GM03348 (cell line): ENCODE results near the gene OR4B1.
"Not testable (repeated sequence)": the region's sequence is repeated elsewhere in the genome, so short reads cannot be mapped to it uniquely, and the experiment has no call there.

Experiments used
- DNase-seq: peaks from one replicate; pipeline ENCODE4 v3.0.0; 2012; ENCODE audit warnings: low spot score

OR4B1 gene, protein sequence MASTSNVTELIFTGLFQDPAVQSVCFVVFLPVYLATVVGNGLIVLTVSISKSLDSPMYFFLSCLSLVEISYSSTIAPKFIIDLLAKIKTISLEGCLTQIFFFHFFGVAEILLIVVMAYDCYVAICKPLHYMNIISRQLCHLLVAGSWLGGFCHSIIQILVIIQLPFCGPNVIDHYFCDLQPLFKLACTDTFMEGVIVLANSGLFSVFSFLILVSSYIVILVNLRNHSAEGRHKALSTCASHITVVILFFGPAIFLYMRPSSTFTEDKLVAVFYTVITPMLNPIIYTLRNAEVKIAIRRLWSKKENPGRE

DNA sequence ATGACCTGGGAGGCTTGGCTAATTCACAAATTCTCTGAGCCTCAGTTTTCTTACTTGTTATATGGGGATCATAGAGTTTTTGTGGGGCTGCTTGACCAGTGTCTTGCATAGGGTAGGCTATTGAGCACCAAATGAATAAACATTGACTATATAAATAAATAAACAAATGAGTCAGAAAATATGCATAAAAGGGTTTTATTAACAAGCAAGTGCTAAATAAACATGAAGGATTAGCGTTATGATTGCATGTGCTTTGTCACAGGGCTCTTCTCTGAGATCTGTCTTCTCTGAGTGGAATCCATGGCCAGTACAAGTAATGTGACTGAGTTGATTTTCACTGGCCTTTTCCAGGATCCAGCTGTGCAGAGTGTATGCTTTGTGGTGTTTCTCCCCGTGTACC is at the start of gene OR4B1:
Gene OR4B1 (plus strand): TSS at position 301 of the 400 bp plus-strand sequence. CDS start 0 bp downstream, at position 301.
- no peak for DNase-seq

DNA sequence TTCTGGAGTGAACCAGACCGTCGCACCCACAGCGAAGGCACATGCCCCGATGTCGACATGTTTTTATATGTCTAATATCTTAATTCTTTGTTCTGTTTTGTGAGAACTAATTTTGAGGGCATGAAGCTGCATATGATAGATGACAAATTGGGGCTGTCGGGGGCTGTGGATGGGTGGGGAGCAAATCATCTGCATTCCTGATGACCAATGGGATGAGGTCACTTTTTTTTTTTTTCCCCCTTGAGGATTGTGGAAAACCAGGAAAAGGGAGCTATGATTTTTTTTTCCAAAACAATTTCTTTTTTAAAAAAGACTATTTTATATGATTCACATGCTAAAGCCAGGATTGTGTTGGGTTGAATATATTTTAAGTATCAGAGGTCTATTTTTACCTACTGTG is 49.2 kb upstream of the OR4B1 start:
- DNase-seq, result peak; percentile 20

DNA sequence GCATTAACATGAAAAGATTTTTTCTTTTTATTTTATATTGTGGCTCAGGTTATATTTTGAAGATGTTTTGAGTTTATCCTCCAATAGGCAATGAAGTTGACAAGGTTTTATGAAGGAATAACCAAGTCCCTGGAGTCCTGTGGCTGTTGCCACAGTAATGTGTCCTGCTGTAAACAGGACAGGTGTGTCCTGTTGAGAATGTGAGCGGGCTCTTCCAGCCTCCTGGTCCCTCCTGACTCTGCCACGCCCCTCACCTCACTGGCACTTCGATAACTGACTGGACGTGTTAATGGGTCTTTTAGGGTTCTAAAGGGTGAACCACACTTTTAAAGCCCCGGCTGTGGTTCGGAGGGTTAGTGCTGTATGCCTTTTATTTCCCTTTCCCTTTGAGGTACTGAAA is 47.8 kb upstream of the OR4B1 start:
- DNase-seq, result no peak

DNA sequence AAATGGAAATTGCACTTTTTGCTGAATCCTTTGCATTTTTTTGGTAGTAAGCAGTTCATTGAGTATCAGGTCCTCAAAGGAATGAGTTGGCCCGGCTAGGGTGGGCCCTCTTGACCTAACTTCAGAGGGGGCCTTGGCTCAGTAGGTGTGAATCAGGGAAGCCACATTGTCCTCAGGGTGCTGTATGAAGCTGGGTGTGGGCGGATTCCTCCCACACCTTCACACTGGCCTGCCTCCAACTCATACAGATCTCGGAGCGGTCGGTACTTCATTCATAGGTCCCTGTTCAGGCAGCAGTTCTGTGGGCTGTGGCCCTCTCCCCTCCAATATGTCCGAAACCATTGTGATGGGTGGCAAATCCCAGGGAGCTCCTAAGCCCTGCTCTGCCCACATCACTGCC is 47.4 kb upstream of the OR4B1 start:
- DNase-seq, result no peak

DNA sequence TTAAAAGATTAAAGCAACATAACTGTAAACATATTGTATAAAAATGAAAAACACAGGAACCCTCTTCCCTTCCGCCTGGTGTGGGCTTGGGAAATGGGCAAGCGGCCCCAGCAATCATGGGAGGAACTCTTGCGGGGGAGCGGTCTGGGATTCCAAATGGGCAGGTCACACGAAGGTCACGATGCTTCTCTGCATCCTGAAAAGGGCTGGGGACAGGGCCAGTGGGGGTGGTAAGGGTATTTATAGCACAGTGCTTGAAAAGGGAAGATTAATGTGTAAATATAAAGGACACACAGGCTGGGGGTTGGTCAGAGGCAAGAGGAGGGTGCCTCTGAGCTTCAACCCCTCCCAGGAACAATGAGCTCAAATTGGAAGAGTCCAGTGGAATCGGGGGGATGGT is 46.9 kb upstream of the OR4B1 start:
- no peak for DNase-seq

DNA sequence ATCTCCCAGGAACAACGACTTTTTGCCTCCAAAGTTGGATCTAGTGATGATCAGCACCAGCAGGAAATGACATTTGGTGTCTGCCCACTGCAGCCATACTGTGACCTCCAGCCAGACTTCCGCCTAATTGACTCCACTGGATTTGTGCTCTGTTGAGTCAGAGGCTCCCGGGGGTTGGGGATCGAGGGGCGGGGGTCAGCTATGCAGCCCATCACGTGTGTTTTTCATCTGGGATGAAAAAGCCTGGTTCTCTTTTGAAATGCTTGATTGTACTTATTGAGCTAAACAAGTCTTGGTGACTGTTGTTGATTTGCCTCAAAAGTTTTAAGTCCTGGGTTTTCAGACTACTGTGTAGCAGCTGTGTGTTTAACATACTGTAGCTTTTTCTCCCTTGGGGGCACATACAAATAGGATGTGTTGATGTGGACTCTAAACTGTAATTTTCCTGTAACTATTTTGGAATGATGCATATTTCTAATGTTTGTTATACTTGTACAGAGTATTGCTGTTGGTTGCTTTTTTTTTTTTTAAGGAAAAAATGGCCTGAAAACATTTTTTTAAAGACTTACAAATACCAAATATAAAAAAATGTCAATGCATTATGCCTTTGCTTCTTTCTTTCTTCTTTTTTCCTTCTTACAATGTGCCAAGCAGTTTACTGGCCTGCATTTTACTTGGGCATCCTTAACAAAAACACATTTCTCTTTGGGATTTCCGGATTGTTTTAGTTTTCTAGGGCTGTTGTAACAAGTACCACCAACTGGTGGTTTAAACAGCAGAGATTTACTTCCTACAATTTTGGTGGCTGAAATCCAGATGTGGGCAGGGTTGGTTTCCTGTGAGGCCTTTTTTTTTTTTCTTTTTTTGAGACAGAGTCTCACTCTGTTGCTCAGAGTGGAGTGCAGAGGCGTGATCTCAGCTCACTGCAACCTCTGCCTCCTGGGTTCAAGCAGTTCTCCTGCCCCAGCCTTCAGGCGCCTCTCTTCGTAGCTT is 46.1 kb upstream of the OR4B1 start:
- peak; percentile 65 for DNase-seq

DNA sequence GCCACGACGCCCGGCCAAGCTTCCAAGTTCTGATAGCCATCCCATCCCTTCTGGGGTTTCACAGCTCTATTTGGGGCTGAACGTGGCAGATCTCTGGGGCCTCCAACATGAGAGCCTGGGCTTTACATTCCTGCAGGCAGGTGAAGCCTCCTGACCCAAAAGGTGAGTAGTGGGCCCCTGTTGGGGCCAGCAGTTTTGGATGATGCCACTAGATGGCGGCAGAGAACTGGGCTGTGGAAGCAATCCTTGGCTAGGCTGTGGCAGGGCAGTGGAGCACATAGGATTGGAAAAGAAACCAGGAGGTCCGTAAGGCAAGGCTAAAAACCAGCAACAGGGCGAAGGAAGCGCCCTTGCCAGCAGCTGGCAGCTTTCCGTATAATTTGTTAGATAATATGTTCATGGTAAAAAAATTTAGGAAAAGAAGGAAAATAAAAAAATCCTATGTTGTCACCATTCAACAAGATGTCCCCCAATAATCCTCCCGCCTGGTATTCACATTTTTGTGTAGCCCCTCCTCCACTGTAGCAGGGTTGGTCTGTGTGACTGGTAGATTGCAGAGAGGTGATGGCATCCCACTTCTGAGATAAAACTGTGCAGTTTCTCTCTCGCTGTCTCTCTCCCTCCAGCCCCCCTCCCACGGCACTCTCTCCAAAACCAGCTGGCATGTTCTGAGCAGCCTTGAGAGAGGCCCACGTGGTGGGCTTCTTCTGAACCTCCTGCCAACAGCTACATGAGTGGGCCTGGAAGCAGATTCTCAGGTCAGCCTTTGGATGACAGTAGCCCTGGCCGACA is 43.6 kb upstream of the OR4B1 start:
- DNase-seq, result peak; percentile 89

DNA sequence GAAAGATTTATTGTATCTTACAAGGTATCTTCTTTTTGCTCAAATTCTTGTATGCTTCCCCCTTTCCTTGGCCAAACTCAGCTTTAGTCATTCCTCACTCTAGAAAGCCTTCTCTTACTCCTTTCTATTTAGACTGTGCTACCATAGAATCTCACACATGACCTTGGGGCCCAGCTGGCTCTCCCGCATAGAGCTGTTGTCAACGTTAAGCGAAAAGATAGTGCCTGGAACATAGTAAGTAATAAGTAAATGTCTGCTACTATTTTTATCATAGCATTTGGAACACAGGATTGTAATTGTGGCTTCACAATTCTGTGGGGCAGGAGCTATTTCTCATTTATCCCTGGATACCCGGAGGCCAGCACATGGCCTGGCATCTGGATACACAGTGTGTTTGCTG is 38.9 kb upstream of the OR4B1 start:
- DNase-seq, result no peak

DNA sequence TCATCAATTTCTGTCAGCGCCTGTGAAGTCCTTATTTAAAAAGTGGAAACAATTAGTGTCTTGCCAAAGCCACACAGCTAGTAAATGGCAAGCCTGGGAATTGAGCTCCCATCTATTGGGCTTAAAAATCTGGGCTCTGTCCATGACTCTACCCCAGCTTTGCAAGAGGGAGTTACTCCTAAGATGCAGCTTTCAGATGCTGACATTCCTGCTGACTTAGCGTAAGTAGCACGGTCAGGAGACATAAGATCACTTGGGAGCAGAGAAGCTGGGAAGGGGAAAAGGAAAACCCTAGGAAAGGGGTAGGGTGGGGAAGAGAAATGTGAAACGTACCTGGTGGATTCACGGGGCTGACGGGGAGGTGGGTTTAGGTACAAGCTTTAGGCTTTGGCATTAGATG is 36.0 kb upstream of the OR4B1 start:
- DNase-seq, result no peak

DNA sequence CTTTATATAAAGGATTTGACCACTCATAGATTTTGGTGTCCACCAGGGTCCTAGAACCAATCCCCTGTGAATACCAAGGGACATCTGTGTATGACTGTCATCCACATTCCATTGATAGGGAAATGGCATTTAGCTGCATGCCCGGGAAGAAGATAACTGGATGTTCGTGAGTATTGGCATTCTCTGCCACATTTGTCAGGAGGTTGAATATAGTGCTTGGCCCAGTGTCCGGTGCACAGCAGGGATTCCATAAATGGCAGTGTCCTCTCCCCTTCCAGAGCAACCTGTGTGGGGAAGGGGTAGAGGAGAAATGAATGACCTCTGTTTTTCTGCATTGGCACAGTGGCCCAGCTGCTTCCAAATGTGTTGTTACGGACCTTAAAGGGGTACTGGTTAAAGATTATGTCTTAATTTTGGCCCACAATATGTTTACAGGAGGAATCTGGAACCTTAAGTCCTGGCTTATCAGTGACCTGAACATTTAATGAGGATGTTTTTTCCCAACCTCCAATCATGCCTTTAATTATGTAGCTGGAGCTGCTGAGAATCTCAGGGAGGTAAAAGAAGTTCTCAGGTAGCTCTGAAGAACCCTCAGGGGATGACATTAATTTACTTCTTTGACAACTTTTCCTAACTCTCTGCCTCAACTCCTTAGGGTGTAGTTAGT is 33.6 kb upstream of the OR4B1 start:
- DNase-seq, result no peak

DNA sequence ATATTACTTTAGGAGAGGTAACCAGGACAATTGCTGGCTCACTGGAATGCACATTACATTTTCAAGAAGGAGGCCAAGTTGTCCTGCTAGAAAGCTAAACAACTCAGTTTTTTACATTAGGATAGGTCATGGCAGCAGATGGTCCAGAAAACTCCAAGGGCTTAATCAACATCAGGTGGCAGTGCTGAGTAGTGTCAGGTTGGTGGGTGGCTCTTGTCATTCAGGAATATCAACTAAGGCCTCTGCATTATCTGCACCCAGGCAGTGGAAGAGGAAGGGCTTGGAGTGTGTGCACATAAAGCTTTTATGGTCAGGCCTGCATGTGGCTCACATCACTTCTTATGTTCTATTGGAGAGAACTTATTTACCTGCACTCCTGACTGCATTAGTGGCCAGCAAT is 32.2 kb upstream of the OR4B1 start:
- no peak for DNase-seq

DNA sequence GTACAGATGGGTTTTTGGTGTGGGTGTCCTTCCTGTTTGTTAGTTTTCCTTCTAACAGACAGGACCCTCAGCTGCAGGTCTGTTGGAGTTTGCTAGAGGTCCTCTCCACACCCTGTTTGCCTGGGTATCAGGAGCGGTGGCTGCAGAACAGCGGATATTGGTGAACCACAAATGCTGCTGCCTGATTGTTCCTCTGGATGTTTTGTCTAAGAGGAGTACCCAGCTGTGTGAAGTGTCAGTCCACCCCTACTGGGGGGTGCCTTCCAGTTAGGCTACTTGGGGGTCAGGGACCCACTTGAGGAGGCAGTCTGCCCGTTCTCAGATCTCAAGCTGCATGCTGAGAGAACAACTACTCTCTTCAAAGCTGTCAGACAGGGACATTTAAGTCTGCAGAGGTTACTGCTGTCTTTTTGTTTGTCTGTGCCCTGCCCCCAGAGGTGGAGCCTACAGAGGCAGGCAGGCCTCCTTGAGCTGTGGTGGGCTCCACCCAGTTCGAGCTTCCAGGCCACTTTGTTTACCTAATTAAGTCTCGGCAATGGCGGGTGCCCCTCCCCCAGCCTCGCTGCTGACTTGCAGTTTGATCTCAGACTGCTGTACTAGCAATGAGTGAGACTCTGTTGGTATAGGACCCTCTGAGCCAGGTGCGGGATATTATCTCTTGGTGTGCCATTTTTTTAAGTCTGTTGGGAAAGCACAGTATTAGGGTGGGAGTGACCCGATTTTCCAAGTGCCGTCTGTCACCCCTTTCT is 25.5 kb upstream of the OR4B1 start:
- DNase-seq, result not testable (repeated sequence)

DNA sequence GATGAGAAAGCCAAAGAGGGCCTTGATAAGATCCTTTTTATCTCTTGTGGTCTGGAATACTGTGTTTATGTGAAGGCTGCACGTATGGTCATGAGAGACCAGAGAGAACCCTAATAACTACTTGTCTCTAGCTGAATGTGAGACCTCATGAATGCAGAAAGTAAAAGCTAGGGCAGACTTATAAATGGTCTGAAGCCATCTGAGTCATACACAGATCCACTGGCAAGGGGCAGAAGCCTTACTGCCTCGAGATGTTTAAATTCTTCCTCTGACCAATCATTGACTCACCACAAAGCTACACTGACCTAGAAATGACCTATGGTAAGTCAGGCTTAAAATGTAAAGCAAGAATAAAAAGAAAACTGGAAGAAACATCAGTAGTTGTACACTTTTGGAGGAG is 22.7 kb upstream of the OR4B1 start:
- peak; percentile 24 for DNase-seq

DNA sequence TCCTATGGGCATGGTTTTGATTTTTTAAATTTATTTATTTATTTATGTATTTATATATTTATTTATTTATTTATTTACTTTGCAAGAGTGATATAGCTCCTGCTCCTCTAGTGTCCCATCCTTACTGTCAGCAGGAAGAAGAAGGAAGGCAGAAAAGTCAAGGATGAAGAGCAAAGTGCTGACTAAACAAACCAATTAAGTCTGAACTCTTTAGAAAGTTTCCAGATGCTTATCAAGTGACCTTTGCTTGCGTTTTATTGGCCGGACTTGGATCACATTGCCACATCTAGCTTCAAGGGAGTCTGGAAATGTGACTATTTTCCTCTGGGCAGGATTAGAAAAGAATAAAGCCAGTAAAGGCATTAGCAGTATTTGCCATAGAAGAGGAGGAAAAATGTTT is 8.7 kb upstream of the OR4B1 start:
- DNase-seq, result no peak

DNA sequence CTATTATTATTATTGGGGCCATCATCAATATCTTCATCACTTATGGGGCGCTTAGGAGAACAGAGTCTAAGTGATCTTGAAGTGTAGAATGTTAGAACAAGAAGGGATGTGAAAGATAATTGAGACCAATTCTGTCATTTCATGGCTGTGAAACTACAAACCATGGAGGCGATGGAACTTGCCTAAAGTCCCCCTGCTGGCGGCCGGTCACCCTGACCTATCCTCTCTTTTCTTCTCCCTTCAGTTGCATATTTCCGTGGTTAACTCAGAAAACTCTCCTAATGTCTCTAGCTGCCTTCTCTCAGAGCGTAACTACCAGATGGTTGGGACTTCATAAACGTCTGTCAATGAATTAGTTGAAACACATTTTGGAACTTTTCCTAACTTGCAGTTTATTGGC is 6.6 kb upstream of the OR4B1 start:
- peak; percentile 16 for DNase-seq

DNA sequence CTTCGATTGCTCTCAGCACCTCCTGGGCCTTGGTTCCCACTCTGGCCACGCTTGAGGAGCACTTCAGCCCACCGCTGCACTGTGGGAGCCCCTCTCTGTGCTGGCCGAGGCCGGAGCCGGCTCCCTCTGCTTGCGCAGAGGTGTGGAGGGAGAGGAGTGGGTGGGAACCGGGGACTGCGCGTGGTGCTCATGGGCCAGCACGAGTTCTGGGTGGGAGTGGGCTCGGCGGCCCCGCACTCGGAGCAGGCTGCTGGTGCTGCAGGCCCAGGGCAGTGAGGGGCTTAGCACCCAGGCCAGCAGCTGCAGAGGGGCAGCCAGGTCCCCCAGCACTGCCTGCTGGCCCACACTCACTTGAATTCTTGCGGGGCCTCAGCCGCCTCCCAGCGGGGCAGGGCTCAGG is 12.2 kb downstream of the OR4B1 start:
- DNase-seq, result no peak

DNA sequence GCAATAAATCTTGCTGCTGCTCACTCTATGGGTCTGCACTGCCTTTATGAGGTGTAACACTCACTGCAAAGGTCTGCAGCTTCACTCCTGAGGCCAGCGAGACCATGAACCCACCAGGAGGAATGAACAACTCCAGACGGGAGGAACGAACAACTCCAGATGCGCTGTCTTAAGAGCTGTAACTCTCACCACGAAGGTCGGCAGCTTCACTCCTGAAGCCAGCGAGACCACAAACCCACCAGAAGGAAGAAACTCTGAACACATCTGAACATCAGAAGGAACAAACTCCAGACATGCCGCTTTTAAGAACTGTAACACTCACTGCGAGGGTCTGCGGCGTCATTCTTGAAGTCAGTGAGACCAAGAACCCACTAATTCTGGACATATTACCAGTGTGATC is 13.4 kb downstream of the OR4B1 start:
- not testable (repeated sequence) for DNase-seq

DNA sequence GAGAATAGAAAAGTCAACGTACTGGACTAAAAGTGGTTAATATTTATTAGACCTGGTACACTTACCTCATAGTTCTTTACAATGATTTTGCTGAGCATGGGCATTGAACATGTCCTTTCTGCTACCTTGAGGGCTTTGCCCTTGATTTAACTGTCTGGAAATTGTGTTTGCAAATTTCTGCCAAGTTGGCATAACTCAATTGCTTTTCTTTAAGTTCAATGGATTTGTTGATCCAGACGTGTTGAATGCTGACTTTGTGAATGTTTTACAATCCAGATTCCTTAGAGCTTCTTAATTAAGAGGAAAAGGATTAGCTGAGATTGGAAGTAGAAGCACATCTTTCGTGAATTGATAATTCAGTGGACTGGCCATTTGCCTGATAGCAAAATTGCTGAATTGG is 21.1 kb downstream of the OR4B1 start:
- DNase-seq, result no peak

DNA sequence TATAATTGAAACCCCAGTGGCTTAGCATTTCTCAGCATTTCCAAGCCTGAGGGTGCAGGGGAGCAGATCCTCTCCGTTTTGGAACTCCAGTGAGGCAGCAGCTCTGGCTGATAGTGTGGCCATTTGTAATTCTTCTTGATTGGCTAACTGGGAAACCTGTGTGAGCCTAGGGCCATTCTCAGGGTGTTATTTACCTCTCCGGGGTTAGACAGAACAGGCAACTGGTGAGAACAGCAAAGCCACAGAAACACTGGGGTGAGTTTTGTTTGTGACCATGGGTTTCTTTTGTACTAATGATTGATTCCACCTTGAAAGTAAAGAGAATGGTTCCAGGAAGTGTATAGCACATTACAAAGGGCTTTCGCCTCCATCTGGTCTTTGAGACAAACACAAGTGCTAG is 25.9 kb downstream of the OR4B1 start:
- no peak for DNase-seq

DNA sequence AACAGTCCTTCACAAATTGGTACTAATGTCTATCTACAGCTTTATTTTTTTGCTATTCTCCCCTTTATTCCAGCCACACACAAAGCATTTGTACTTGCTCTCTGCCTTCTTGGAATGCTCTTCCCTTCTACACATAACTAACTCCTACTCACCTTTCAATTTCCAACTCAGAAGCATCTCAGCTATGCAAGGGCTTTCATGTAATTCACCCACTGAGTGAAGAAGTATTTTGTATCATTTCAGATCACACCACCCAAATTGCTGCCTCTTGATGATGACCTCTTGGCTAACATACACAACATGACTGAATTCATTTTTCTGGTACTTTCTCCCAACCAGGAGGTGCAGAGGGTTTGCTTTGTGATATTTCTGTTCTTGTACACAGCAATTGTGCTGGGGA is 28.2 kb downstream of the OR4B1 start, which contains the start of gene OR4X2:
Gene OR4X2 (plus strand): TSS at position 301 of the 400 bp plus-strand sequence. CDS start 0 bp downstream, at position 301.
- no peak for DNase-seq

DNA sequence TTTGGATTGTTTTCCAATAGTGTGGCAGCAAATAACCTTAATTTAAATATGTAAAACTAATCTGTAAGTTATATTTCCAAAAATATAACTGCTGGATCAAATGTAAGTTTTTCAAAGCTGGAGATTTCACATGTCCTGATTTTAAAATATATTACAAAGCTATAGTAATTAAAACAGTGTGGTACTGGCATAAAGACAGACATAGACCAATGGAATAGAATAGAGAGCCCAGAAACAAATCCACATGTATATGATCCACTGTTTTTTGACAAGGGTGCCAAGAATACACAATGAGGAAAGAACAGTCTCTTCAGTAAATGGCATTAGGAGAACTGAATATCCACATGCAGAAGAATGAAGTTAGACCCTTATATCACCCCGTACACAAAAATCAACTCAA is 32.3 kb downstream of the OR4B1 start:
- DNase-seq, result no peak
